Measurements from ENCODE around the gene D2HGDH. TPM values are rescaled to one million over a fixed set of nuclear protein-coding genes. Genes with fewer than 3 reads are reported as not detected.

Gene D2HGDH
- total and polyA plus RNA-seq, 9 of the 15 experiments (the other 6 are each of a cell fraction or from before 2014, with no cell fraction given): 0.39 to 30.8 (median 10.3) TPM

- no peak for TF ChIP-seq GTF3C2 (IDR thresholded peaks at IDR 0.05; ENCODE audit: borderline replicate concordance, extremely low read depth, insufficient read length)
- no peak for TF ChIP-seq MBD1 (CRISPR knock-in tag; IDR thresholded peaks at IDR 0.05)
- no peak for TF ChIP-seq NCOA4 (IDR thresholded peaks at IDR 0.05; ENCODE audit: partially characterized antibody)
- TF ChIP-seq ZNF347 (CRISPR knock-in tag; IDR thresholded peaks at IDR 0.05; ENCODE audit: low read depth): no peak
- no peak for TF ChIP-seq HMBOX1 (IDR thresholded peaks at IDR 0.05)
- TF ChIP-seq NRF1 (conservative IDR thresholded peaks at IDR 0.05 in 1 of 2, IDR thresholded peaks at IDR 0.05 in 1 of 2): peak; percentile 96 to 97
- peak; percentile 84 for TF ChIP-seq ZFX (CRISPR knock-in tag; IDR thresholded peaks at IDR 0.05)
- no peak for TF ChIP-seq CBFA2T2 (conservative IDR thresholded peaks at IDR 0.05)
- peak; percentile 73; the same call in 1 of the 2 replicates for TF ChIP-seq EP400 (IDR thresholded peaks at IDR 0.05)
- TF ChIP-seq THRA (IDR thresholded peaks at IDR 0.05): no peak
- 0 out of 2 replicates have a peak, but pooled peaks have one; percentile 44 for TF ChIP-seq ZNF740 (CRISPR knock-in tag; IDR thresholded peaks at IDR 0.05)
- no peak for TF ChIP-seq ZNF740 (tag; IDR thresholded peaks at IDR 0.05)
- TF ChIP-seq CTCF (IDR thresholded peaks at IDR 0.05 in 2 of 3, conservative IDR thresholded peaks at IDR 0.05 in 1 of 3; ENCODE audit: insufficient read depth in 2 of 3, low read depth in 1 of 3, low read length in 3 of 3): no peak
- no peak for TF ChIP-seq SNIP1 (IDR thresholded peaks at IDR 0.05; ENCODE audit: low read depth)
- TF ChIP-seq HDAC1 (IDR thresholded peaks at IDR 0.05): peak in 1 of 2 experiments; percentile 74; a peak in 1 of 4 replicates
Observed at GRCh38 chr2:241686650-241687425, 47.6 kb upstream of the D2HGDH start, which contains the start of gene DTYMK (continued).
